Mesodermal cell (in vitro differentiated cells): ENCODE data around the gene FBXW4.

Experiments
- H3K27ac ChIP-seq: 2 replicates; pipeline ENCODE4 v1.7.0; 2013; ENCODE audit warnings: mild to moderate bottlenecking, low read depth, low read length, moderate library complexity; ENCODE audit not compliant: severe bottlenecking
- H3K36me3 ChIP-seq: 2 replicates; pipeline ENCODE4 v1.7.1; 2013; ENCODE audit warnings: mild to moderate bottlenecking, low read length, moderate library complexity; ENCODE audit not compliant: control insufficient read depth, insufficient read depth
- H3K4me1 ChIP-seq: one replicate; pipeline ENCODE4 v1.7.1; 2013; ENCODE audit warnings: mild to moderate bottlenecking, low read length; ENCODE audit not compliant: insufficient read depth, control insufficient read depth, poor library complexity, severe bottlenecking
- H3K4me3 ChIP-seq: 2 replicates; pipeline ENCODE4 v1.7.0; 2013; ENCODE audit warnings: low read length, control low read depth, mild to moderate bottlenecking; ENCODE audit not compliant: insufficient read depth, poor library complexity, severe bottlenecking; ENCODE audit errors: extremely low read depth
- H3K9me3 ChIP-seq: 2 replicates; pipeline ENCODE4 v1.7.1; 2013; ENCODE audit warnings: mild to moderate bottlenecking, low read length, moderate library complexity; ENCODE audit not compliant: control insufficient read depth
- WGBS, 2 experiments: methylation state at CpG; one replicate each; pipeline ENCODE4 v1.1.5; 2013; ENCODE audit warnings: missing lambda C conversion rate in 2 of 2; ENCODE audit not compliant: insufficient coverage in 2 of 2; 5-methylcytosine and 5-hydroxymethylcytosine counted together

FBXW4 gene

DNA sequence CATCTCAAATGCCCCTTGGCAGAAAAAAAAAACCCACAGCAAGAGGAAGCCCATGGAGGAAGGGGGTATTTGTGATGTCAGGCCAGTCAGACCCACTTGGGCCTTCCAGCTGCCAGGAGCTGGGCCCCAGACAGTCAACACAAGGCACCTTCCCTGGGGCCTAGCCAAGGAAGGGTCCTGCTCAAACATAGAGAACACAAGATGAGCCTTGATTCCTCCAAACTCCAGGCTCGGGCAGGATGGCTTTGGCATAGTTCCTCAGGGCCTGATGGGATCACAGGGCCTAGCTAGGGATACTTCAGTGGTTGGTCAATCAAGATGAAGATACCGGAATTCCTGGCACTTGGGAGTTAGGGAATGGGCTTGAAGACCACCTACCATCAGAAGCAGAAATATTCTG lies 76.1 kb downstream of the FBXW4 start:
- H3K9me3 ChIP-seq, result no peaks in the 10 kb centered on the region
- no peak overlapping the region for H3K4me3 ChIP-seq
- peaks cover 16% of the 10 kb centered on the region for H3K36me3 ChIP-seq
- H3K27ac ChIP-seq, result no peak overlapping the region
- no peaks in the 10 kb centered on the region for H3K4me1 ChIP-seq
- 93 to 100% methylated on average over 1 to 2 of the region's 2 CpGs for whole genome bisulfite sequencing, 2 experiments

DNA sequence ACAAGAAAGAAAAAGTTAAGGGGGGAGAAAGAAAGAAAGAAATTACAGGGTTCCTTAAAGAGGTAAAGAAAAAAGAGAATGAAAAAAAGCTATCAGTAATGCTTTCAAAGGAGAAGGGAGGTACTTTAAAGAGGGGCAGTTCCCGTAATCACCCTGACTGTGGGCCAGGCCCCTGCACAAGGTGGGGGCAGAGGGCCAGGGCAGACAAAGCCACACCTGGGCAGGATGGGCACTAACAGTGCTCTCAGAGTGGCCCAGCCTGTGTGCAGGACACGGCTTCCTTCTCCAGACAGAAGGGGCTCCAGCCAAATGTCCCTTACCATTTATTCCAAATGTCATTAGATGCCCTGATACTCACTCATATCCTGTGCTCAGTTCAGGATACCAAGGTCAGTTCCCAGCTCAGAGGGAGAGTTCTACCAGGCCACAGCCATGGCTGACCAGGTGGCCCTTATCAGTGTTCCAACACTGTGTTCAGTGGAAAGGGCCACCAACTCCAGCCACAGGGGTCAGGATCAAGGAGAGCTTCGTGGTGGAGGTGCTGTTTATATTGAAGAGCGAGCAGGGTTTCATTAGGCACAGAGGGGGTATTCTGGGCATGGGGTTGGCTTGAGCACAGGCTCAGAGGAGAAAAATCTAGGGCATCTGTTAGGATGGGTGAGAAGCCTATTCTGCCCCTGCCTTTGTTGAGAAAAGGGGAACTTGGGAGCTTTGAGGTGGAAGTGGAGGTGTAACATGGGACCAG lies 77.0 kb downstream of the FBXW4 start:
- no peak overlapping the region for H3K27ac ChIP-seq
- no peak overlapping the region for H3K4me3 ChIP-seq
- H3K4me1 ChIP-seq, result no peaks in the 10 kb centered on the region
- 90 to 94% methylated on average over 4 of the region's 4 CpGs for WGBS, 2 experiments
- H3K9me3 ChIP-seq, result no peaks in the 10 kb centered on the region
- peaks cover 9% of the 10 kb centered on the region for H3K36me3 ChIP-seq

DNA sequence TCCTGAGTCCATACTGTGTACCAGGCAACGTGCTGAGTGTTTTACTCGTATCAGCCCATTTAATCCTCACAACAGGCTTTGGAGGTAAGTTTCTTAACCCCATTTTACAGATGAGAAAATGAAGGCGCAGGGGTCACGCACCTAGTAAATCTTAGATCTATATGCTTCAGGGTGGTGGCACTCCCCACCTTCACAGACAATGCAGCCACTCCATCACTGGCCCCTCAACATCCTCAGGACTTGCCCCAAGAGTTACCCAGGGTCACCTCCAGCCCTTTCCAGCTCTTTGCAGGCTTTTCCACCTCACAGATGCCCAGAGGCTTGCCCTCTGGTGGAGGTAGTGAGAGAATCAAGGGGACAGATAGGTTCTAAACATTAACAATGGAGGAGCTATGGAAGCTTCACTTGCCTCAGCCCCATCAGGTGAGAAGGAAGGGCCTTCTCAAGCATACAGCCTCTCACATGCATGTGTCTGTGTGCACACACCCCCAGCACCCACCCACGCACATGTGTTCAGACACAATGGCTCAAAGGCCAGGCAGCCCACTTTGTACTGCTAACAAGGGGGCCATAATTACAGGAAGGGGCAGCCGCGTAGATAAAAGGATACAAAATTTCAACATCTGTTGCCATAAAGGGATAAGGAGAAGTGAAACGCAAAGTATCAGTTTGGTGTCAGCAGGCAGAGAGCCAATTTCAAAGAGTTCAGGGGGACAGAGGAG lies 77.7 kb downstream of the FBXW4 start:
- H3K4me3 ChIP-seq, result no peak overlapping the region
- H3K4me1 ChIP-seq, result no peaks in the 10 kb centered on the region
- no peaks in the 10 kb centered on the region for H3K9me3 ChIP-seq
- WGBS, 2 experiments, result 89 to 97% methylated on average over 5 to 7 of the region's 8 CpGs
- H3K36me3 ChIP-seq, result peaks cover 13% of the 10 kb centered on the region
- no peak overlapping the region for H3K27ac ChIP-seq

DNA sequence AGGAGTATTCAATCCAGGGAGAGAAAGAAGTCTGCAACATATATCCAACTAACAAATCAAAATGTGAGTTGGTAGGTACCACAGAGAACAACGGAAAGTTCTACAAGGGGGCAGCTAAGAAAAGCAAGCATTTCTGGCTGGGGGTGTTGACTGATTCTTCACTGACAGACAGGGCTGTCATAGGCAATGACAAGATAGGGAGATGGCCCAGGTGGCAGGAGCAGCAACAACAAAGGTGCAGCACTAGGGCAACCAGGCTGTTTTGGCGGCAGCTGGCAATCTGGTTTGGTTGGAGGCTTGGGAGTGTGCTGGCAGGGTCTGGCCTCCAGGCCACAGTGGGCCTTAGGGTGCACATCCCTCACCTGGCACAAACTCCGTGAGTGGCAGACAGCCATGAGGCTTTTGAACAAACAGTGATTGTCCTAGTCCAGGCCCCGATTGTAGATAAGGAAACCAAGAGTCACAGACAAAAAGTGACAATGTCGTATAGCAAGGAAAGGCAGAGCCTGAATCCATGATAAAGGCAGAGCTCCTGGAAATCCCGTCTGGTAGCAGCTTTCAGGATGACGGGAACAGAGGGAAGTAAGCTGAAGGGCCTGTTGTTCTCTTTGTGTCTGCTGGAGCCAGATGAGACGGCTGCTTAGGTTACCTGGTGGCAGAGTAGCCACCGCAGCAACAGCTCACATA lies 78.4 kb downstream of the FBXW4 start:
- no peaks in the 10 kb centered on the region for H3K9me3 ChIP-seq
- H3K36me3 ChIP-seq, result peaks cover 13% of the 10 kb centered on the region
- H3K27ac ChIP-seq, result no peak overlapping the region
- no peak overlapping the region for H3K4me3 ChIP-seq
- no peaks in the 10 kb centered on the region for H3K4me1 ChIP-seq
- WGBS, 2 experiments, result 88 to 92% methylated on average over 7 to 9 of the region's 9 CpGs

DNA sequence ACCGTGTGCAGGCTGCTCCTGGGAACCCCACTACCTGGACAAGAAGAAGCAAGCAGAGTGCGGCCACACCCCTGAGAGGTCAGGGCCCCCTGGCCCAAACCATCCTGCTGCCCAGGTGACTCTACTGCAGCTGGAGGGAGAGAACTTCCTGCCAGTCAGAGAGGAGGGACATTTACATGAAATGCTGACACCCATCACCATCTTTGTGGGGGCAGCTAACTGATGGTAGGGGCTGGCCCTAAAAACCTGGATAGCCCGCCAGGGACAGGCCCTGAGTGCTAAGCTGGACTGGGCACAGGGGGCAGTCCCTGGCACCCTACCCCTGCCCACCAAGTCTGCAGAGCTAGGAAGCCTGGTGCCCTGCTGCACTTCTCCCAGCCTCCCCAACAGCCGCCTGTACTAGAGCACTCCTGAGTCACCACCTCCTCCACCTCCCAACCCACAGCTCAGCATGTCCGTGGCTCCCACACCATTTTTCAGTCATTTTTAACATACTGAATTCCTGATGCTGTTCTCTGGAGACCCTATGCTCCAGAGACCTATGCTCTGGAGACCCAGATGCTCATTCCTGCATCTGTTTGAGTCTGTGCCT lies 79.3 kb downstream of the FBXW4 start:
- 87 to 96% methylated on average over 5 of the region's 5 CpGs for WGBS, 2 experiments
- Histone ChIP-seq H3K36me3 (peaks cover 20% of the 10 kb centered on the region), H3K4me3 (no peak overlapping the region), H3K27ac (no peak overlapping the region), H3K9me3 (no peaks in the 10 kb centered on the region), H3K4me1 (peaks cover 4% of the 10 kb centered on the region)

DNA sequence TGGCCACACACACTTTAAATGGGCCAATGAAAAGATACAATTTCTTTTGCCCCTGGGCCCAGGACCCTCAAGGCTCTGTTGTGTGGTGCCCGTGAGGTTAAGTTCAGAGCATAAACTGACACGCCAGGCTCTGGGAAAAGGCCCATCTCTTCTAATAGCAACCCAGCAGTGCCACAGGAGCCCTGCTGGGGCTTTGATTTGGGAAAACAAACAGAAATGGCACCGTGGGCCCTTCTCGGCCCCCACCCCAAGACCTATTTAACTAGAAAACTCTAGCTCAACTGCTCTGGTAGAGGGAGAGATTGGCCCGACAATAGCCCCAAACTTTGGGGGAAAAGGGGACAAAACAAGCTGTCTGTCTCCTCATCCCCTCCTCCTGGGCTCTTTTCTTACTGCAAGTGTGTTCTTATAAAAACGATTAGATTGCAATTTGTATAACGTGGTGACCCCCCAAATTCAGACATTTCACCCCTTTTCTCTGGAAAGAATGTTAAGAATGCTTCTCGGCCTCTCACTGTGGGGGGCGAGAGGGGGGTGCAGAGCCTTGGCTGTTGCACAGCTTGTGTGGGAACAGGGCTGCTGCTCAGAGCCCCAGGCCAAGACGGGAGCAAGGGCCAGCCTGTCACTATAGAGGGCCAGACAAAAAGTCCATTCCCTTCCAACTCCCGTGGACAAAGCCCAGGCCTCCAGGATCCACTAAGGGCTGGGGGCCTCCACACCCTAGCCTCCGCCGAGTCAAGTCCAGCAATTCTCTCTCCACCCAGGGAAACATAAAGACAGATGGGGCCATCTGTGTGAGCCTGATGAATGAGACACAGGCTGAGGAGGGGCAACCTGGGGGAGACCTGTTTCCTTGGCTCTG lies 80.1 kb downstream of the FBXW4 start:
- H3K27ac ChIP-seq, result no peak overlapping the region
- H3K9me3 ChIP-seq, result no peaks in the 10 kb centered on the region
- peaks cover 25% of the 10 kb centered on the region for H3K36me3 ChIP-seq
- H3K4me3 ChIP-seq, result no peak overlapping the region
- H3K4me1 ChIP-seq, result peaks cover 4% of the 10 kb centered on the region
- 56 to 58% methylated on average over 6 of the region's 13 CpGs for WGBS, 2 experiments

DNA sequence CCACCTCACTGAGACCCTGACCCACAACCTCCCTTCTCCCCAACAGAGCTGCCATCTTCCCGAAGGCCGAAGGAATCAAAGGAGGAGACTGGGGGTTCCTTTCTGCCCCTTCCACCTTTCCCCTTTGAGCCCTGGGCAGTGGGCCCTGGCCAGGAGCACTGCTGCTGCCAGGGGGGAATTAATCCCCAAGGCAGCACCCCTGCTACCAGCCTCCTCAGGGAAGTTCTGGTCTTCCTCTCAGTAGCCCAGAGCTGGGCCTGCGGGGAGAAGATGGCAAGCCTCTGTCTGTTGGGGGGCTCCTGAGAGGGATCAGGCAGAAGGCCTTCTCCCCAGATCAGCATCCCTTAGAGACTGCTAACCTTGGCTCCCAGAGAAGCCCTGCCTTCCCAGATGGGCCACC lies 81.3 kb downstream of the FBXW4 start:
- Histone ChIP-seq H3K27ac (no peak overlapping the region), H3K4me3 (no peak overlapping the region), H3K9me3 (no peaks in the 10 kb centered on the region), H3K36me3 (peaks cover 25% of the 10 kb centered on the region), H3K4me1 (peaks cover 17% of the 10 kb centered on the region)
- 100% methylated on average over 3 of the region's 3 CpGs; no CpG with 5 or more reads in 1 of the 2 experiments for WGBS, 2 experiments

DNA sequence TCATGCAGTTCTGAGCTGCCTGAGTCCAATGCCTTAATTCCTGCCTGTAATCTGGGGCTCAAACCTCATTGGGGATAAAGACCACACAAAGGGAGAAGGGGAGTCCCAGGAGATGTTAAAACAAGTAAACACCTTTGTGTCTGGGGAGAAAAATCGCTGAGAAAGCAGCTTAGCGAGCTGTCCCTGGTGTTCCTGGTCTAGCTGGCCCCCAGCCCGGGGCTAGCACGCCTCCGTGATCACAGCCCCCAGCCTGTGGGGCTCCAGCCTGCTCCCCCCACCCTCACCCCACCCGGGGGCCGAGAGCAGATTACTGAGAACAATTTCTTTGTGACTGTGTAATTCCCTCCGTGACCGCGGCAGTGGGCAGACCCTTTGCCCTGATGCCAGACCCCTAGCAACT lies 82.1 kb downstream of the FBXW4 start:
- H3K4me3 ChIP-seq, result no peak overlapping the region
- peaks cover 27% of the 10 kb centered on the region for H3K36me3 ChIP-seq
- no peaks in the 10 kb centered on the region for H3K9me3 ChIP-seq
- H3K27ac ChIP-seq, result no peak overlapping the region
- WGBS, 2 experiments, result 98 to 100% methylated on average over 2 to 7 of the region's 10 CpGs
- peaks cover 25% of the 10 kb centered on the region for H3K4me1 ChIP-seq

DNA sequence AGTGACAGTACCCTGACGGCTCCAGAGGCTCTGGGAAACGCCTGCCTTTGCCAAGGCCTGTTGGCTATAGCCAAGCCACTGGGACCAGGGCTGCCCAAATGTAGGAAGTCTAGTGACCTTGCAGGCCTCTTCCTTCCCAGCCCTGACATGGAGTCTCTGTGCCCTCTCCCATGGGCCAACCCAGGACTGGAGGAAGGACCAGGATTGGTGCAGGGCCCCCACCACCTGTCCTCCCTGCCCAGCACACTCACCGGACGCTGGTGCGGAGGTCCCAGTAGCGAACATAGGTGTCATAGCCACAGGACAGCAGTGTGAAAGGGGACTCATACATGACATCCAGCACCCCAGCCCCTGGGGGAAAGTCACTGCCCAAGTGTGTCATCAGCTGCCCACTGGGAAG lies 82.9 kb downstream of the FBXW4 start:
- H3K4me1 ChIP-seq, result peaks cover 32% of the 10 kb centered on the region
- peaks cover 27% of the 10 kb centered on the region for H3K36me3 ChIP-seq
- WGBS, 2 experiments, result 89 to 95% methylated on average over 2 to 5 of the region's 6 CpGs
- H3K27ac ChIP-seq, result no peak overlapping the region
- H3K4me3 ChIP-seq, result no peak overlapping the region
- no peaks in the 10 kb centered on the region for H3K9me3 ChIP-seq
